ENCODE results near the gene PRSS38. TPM values are rescaled to one million over a fixed set of nuclear protein-coding genes. Genes with fewer than 3 reads are reported as not detected.

Gene PRSS38
- total RNA-seq, 1 donor from 2014 or later: not detected

DNA sequence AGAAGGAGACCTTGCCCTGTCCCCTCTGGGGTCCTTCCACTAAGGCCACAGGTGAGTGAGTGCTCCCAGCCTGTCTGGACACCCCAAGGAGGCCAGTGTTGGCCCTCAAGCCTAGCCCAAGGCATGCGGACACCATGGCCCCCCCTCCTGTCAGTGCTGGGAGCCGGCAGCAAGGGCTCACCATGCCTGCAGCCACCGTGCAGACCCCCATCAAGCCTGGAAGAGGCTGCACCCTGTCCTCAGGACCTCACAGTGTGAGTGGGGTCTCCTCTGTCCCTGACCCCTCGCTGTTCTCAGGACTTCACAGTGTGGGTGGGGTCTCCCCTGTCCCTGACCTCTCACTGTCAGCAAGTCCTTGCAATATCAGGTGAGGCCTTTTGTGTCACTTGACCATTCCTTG, 33.2 kb upstream of the PRSS38 start:
- Mint-ChIP-seq H3K27me3 (no peaks in the 10 kb centered on the region), H3K4me3 (no peak overlapping the region), H3K9me3 (no peaks in the 10 kb centered on the region), H3K36me3 (ENCODE audit: low read depth) (peaks cover 13% of the 10 kb centered on the region), H3K4me1 (peaks cover 17% of the 10 kb centered on the region), H3K27ac (no peak overlapping the region)
- intact Hi-C loops (cut with micrococcal nuclease): no loop called here
- POLR2A ChIA-PET: no interaction called here
- CTCF ChIA-PET: interaction anchor here (1.0 kb wide), 1 partner anchor 16 kb away, joined by 3 read pairs; no protein-coding TSS in a partner anchor
- ATAC-seq (ENCODE audit: low read depth): no peak
- no peak for DNase-seq
- TF ChIP-seq, protein P1, sequence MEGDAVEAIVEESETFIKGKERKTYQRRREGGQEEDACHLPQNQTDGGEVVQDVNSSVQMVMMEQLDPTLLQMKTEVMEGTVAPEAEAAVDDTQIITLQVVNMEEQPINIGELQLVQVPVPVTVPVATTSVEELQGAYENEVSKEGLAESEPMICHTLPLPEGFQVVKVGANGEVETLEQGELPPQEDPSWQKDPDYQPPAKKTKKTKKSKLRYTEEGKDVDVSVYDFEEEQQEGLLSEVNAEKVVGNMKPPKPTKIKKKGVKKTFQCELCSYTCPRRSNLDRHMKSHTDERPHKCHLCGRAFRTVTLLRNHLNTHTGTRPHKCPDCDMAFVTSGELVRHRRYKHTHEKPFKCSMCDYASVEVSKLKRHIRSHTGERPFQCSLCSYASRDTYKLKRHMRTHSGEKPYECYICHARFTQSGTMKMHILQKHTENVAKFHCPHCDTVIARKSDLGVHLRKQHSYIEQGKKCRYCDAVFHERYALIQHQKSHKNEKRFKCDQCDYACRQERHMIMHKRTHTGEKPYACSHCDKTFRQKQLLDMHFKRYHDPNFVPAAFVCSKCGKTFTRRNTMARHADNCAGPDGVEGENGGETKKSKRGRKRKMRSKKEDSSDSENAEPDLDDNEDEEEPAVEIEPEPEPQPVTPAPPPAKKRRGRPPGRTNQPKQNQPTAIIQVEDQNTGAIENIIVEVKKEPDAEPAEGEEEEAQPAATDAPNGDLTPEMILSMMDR (IDR thresholded peaks at IDR 0.05): no peak

DNA sequence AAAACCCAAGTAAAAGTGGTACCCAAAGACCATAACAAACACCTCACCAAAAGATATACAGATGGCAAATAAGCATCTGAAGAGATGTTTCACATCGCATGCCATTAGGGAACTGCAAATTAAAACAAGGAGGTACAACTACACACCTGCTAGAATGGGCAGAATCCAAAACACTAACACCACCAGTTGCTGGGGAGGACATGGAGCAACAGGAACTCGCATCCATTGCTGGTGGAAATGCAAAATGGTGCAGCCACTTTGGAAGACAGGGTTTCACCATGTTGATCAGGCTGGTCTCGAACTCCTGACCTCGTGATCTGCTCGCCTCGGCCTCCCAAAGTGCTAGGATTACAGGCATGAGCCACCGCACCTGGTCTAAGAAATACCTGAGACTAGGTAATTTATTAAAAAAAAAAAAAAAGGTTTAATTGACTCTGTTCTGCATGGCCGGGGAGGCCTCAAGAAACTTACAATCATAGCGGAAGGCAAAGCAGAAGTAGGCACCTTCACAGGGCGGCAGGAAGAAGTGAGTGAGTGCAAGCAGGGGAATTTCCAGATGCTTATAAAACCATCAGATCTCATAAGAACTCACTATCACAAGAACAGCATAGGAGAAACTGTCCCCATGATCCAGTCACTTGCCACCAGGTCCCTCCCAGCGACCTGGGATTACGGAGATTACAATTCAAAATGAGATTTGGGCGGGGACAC, 30.2 kb upstream of the PRSS38 start:
- TF ChIP-seq, protein P1 (IDR thresholded peaks at IDR 0.05): no peak
- DNase-seq: no peak
- POLR2A ChIA-PET: no interaction called here
- H3K27me3 Mint-ChIP-seq: no peaks in the 10 kb centered on the region
- CTCF ChIA-PET: no interaction called here
- no peaks in the 10 kb centered on the region for H3K9me3 Mint-ChIP-seq
- peak overlapping the region; percentile 46 for H3K4me3 Mint-ChIP-seq
- no peak for ATAC-seq (ENCODE audit: low read depth)
- H3K4me1 Mint-ChIP-seq: peaks cover 22% of the 10 kb centered on the region
- peaks cover 10% of the 10 kb centered on the region for H3K36me3 Mint-ChIP-seq (ENCODE audit: low read depth)
- H3K27ac Mint-ChIP-seq: peak overlapping the region; percentile 66
- intact Hi-C loops (cut with micrococcal nuclease): loop anchor here (5.0 kb wide), 4 partner anchors 223 to 1378 kb away; partner anchors contain the start of genes PARP1 and ZNF678

GRCh38 chr1:227785805-227786671, 29.4 kb upstream of the PRSS38 start:
- Mint-ChIP-seq H3K36me3 (ENCODE audit: low read depth) (peaks cover 7% of the 10 kb centered on the region), H3K27ac (peak overlapping the region; percentile 66), H3K4me1 (peaks cover 22% of the 10 kb centered on the region), H3K27me3 (no peaks in the 10 kb centered on the region), H3K4me3 (peak overlapping the region; percentile 46), H3K9me3 (no peaks in the 10 kb centered on the region)
- POLR2A ChIA-PET: no interaction called here
- DNase-seq (no peak), ATAC-seq (ENCODE audit: low read depth) (no peak)
- intact Hi-C loops (cut with micrococcal nuclease): loop anchor here (5.0 kb wide), 4 partner anchors 224 to 1379 kb away; partner anchors contain the start of genes PARP1 and ZNF678
- TF ChIP-seq, protein P1 (IDR thresholded peaks at IDR 0.05): no peak
- CTCF ChIA-PET: no interaction called here

- POLR2A ChIA-PET: interaction anchor here (1.4 to 2.5 kb wide), 3 partner anchors 52 to 378 kb away, joined by 5 to 12 read pairs (median 6); partner anchors contain the start of genes IBA57, JMJD4, SNAP47 and ZNF678
- CTCF ChIA-PET: interaction anchor here (0.7 kb wide), 1 partner anchor 556 kb away, joined by 3 read pairs; no protein-coding TSS in a partner anchor
- Mint-ChIP-seq H3K4me3 (peak overlapping the region; percentile 86), H3K36me3 (ENCODE audit: low read depth) (peaks cover 6% of the 10 kb centered on the region), H3K4me1 (peaks cover 22% of the 10 kb centered on the region), H3K27me3 (no peaks in the 10 kb centered on the region), H3K27ac (no peak overlapping the region), H3K9me3 (no peaks in the 10 kb centered on the region)
- ATAC-seq (ENCODE audit: low read depth): no peak
- TF ChIP-seq, protein P1 (IDR thresholded peaks at IDR 0.05): no peak
- no peak for DNase-seq
- intact Hi-C loops (cut with micrococcal nuclease): loop anchor here (1.0 to 5.0 kb wide), 6 partner anchors 52 to 1380 kb away; partner anchors contain the start of genes GUK1, JMJD4, PARP1 and SNAP47
These were observed 28.6 kb upstream of the PRSS38 start for GRCh38 chr1:227786673-227787512.
